Keratinocyte (primary cell): Measurements from ENCODE around the gene TTC33. TPM values are rescaled to one million over a fixed set of nuclear protein-coding genes. Genes with fewer than 3 reads are reported as not detected.

Experiments
- DNase-seq: peaks from one replicate; pipeline ENCODE4 v3.0.0-alpha.2; 2011; ENCODE audit warnings: low read depth, missing footprints, low spot score
- FAIRE-seq: peaks from 2 replicates; lab custom pipeline; 2011; peaks lifted over from hg19 to GRCh38; lab: Jason Lieb, UNC
- H2AFZ ChIP-seq: 2 replicates; pipeline ENCODE4 v1.6.0; 2012; ENCODE audit warnings: low read length, control low read depth, inconsistent platforms; ENCODE audit not compliant: control insufficient read depth
- H3K27ac ChIP-seq: 2 replicates; pipeline ENCODE4 v1.5.1; 2011; ENCODE audit warnings: low read length; ENCODE audit not compliant: control insufficient read depth, insufficient read depth
- H3K27me3 ChIP-seq: 3 replicates; pipeline ENCODE4 v1.6.0; 2011; ENCODE audit warnings: low read length; ENCODE audit not compliant: control insufficient read depth, insufficient read depth; ENCODE audit errors: extremely low read depth
- H3K36me3 ChIP-seq, 2 experiments: 2 replicates in 1 of 2; 3 replicates in 1 of 2; pipeline ENCODE4 v1.5.1; 2011; ENCODE audit warnings: low read length in 2 of 2, mild to moderate bottlenecking in 1 of 2; ENCODE audit not compliant: control insufficient read depth in 2 of 2, insufficient read depth in 2 of 2; ENCODE audit errors: extremely low read depth in 1 of 2
- H3K4me1 ChIP-seq: 3 replicates; pipeline ENCODE4 v1.5.1; 2011; ENCODE audit warnings: low read length; ENCODE audit not compliant: control insufficient read depth, insufficient read depth; ENCODE audit errors: extremely low read depth
- H3K4me2 ChIP-seq: 3 replicates; pipeline ENCODE4 v1.6.0; 2011; ENCODE audit warnings: low read depth, low read length; ENCODE audit not compliant: control insufficient read depth, insufficient read depth; ENCODE audit errors: extremely low read depth
- H3K4me3 ChIP-seq, 3 experiments: fragments of 200-600 bp in 1 of 3; sonication (generic) in 1 of 3; 2 replicates in 2 of 3; 3 replicates in 1 of 3; pipeline ENCODE4 v1.5.1; 2011 to 2016; ENCODE audit warnings: low read length in 3 of 3, mild to moderate bottlenecking in 3 of 3, control low read depth in 2 of 3, inconsistent platforms in 1 of 3, low read depth in 1 of 3, mixed read lengths in 1 of 3, mixed run types in 1 of 3, moderate library complexity in 1 of 3; ENCODE audit not compliant: control insufficient read depth in 2 of 3, insufficient read depth in 2 of 3; ENCODE audit errors: extremely low read depth in 1 of 3
- H3K79me2 ChIP-seq: 2 replicates; pipeline ENCODE4 v1.6.0; 2012; ENCODE audit warnings: low read length; ENCODE audit not compliant: control insufficient read depth, insufficient read depth
- H3K9ac ChIP-seq: 3 replicates; pipeline ENCODE4 v1.6.0; 2011; ENCODE audit warnings: low read length; ENCODE audit not compliant: control insufficient read depth, insufficient read depth; ENCODE audit errors: extremely low read depth
- H3K9me1 ChIP-seq: 3 replicates; pipeline ENCODE4 v1.6.0; 2011; ENCODE audit warnings: low read length; ENCODE audit not compliant: control insufficient read depth, insufficient read depth; ENCODE audit errors: extremely low read depth
- H3K9me3 ChIP-seq: 2 replicates; pipeline ENCODE4 v1.5.1; 2012; ENCODE audit warnings: low read depth, low read length; ENCODE audit not compliant: control insufficient read depth
- H4K20me1 ChIP-seq: 3 replicates; pipeline ENCODE4 v1.6.0; 2011; ENCODE audit warnings: low read length; ENCODE audit not compliant: control insufficient read depth, insufficient read depth; ENCODE audit errors: extremely low read depth
- CTCF ChIP-seq, 3 experiments: IDR thresholded peaks in 1 of 3; conservative IDR thresholded peaks in 1 of 3; optimal IDR thresholded peaks in 1 of 3; 2 replicates in 2 of 3; 3 replicates in 1 of 3; pipeline versions ENCODE3 to v1.5.1; 2011; ENCODE audit warnings: low read length in 3 of 3, mild to moderate bottlenecking in 3 of 3, moderate library complexity in 2 of 3, control low read depth in 1 of 3, inconsistent platforms in 1 of 3; ENCODE audit not compliant: insufficient read depth in 2 of 3; ENCODE audit errors: extremely low read depth in 1 of 3
- EZH2 ChIP-seq: IDR thresholded peaks from one replicate; pipeline ENCODE4 v1.6.1; 2012; ENCODE audit warnings: inconsistent platforms, mild to moderate bottlenecking, low read length, moderate library complexity
- dilution Hi-C: fragments of 300-500 bp; cut with MboI; formaldehyde crosslinking; loops from one replicate; pipeline ENCODE4 v1.7.0; 2020; ENCODE audit warnings: low sequenced_read_pairs; ENCODE audit not compliant: extremely low pct_ligation_motif_present
- polyA plus RNA-seq, 5 experiments: library from polyadenylated mRNA; depleted of rRNA in 3 of 5; stranded (reverse) in 3 of 5; stranded (forward) in 1 of 5; unstranded in 1 of 5; fragments of >200 nt; gene quantifications; 1 replicate in 1 of 5; 2 replicates in 3 of 5; 3 replicates in 1 of 5; pipeline versions ENCODE4 v1.2.1 to v1.2.3, GENCODE V29; 2011 to 2012; ENCODE audit warnings: missing spikeins in 2 of 5, low read depth in 1 of 5, low replicate concordance in 1 of 5

The TTC33 gene
- polyA plus RNA-seq, 1 donor (not counting 4 experiments of a cell fraction or from before 2014, with no cell fraction given), result 7.1 TPM

- Histone ChIP-seq H3K27me3 (no peaks in the 10 kb centered on the region), H3K9ac (no peak overlapping the region), H3K9me3 (no peaks in the 10 kb centered on the region), H3K27ac (no peak overlapping the region), H3K4me2 (no peak overlapping the region), H3K4me1 (no peaks in the 10 kb centered on the region), H3K4me3 (no peak overlapping the region), H3K9me1 (no peaks in the 10 kb centered on the region), H3K79me2 (no peaks in the 10 kb centered on the region), H3K36me3 (no peaks in the 10 kb centered on the region), H2AFZ (no peak overlapping the region), H4K20me1 (no peaks in the 10 kb centered on the region)
- TF ChIP-seq CTCF (optimal IDR thresholded peaks at IDR 0.05 in 1 of 3, IDR thresholded peaks at IDR 0.05 in 1 of 3, conservative IDR thresholded peaks at IDR 0.05 in 1 of 3; ENCODE audit: extremely low read depth in 1 of 3, insufficient read depth in 2 of 3, low read length in 3 of 3) (no peak), EZH2 (no peak)
- FAIRE-seq (no peak), DNase-seq (no peak)
- dilution Hi-C loops, result no loop called here
Measured at GRCh38 chr5:40630126-40630525, 125.6 kb downstream of the TTC33 start.

GRCh38 chr5:40628407-40628806 lies 127.4 kb downstream of the TTC33 start:
- no peak overlapping the region for H3K9ac ChIP-seq
- no peaks in the 10 kb centered on the region for H3K4me1 ChIP-seq
- no peak overlapping the region for H3K4me2 ChIP-seq
- no peak overlapping the region for H3K4me3 ChIP-seq
- no peak overlapping the region for H2AFZ ChIP-seq
- no peaks in the 10 kb centered on the region for H3K79me2 ChIP-seq
- H3K9me3 ChIP-seq, result no peaks in the 10 kb centered on the region
- H3K36me3 ChIP-seq, result no peaks in the 10 kb centered on the region
- H4K20me1 ChIP-seq, result no peaks in the 10 kb centered on the region
- no peak overlapping the region for H3K27ac ChIP-seq
- dilution Hi-C loops, result no loop called here
- TF ChIP-seq EZH2, result no peak
- no peak for TF ChIP-seq CTCF (optimal IDR thresholded peaks at IDR 0.05 in 1 of 3, IDR thresholded peaks at IDR 0.05 in 1 of 3, conservative IDR thresholded peaks at IDR 0.05 in 1 of 3; ENCODE audit: extremely low read depth in 1 of 3, insufficient read depth in 2 of 3, low read length in 3 of 3)
- no peak for DNase-seq
- FAIRE-seq, result no peak
- H3K9me1 ChIP-seq, result no peaks in the 10 kb centered on the region
- no peaks in the 10 kb centered on the region for H3K27me3 ChIP-seq
